Endothelial cell of umbilical vein (primary cell): ENCODE data around the gene UBE2I. TPM values are rescaled to one million over a fixed set of nuclear protein-coding genes. Genes with fewer than 3 reads are reported as not detected.

Experiments used
- BruUV-seq: library from RNA; stranded (reverse); fragments of 400-500 nt; replicated peaks from 2 replicates; lab custom pipeline; 2021; lab: Mats Ljungman, UMichigan
- CTCF ChIA-PET: fragments of 300-600, 350-600 bp; sonication (Branson Sonifier 250); formaldehyde crosslinking; loops from one replicate; lab custom pipeline; 2021; ENCODE audit warnings: antibody characterized with exemption, inconsistent platforms; lab: Charles Lee
- POLR2A ChIA-PET: fragments of 300-600, 350-600 bp; sonication (Branson Sonifier 250); formaldehyde crosslinking; loops from one replicate; lab custom pipeline; 2021; ENCODE audit warnings: antibody characterized with exemption, inconsistent platforms; lab: Charles Lee
- DNase-seq: peaks from one replicate; pipeline ENCODE4 v3.0.0-alpha.2; 2011; ENCODE audit warnings: low read depth, low spot score
- FAIRE-seq: peaks from 2 replicates; lab custom pipeline; 2011; peaks lifted over from hg19 to GRCh38; lab: Jason Lieb, UNC
- H2AFZ ChIP-seq: 2 replicates; pipeline ENCODE4 v1.6.0; 2012; ENCODE audit warnings: low read depth, low read length, control low read depth, inconsistent platforms
- H3K27ac ChIP-seq: 2 replicates; pipeline ENCODE4 v1.5.1; 2011; ENCODE audit warnings: low read depth, mild to moderate bottlenecking, control low read depth, low read length, moderate library complexity; ENCODE audit not compliant: insufficient read depth
- H3K27me3 ChIP-seq, 2 experiments: 2 replicates each; pipeline versions ENCODE4 v1.6.0 to v1.6.1; 2011; ENCODE audit warnings: low read length in 2 of 2, mixed read lengths in 1 of 2; ENCODE audit not compliant: control insufficient read depth in 2 of 2, insufficient read depth in 2 of 2
- H3K36me3 ChIP-seq, 2 experiments: 2 replicates in 1 of 2; 3 replicates in 1 of 2; pipeline ENCODE4 v1.5.1; 2011; ENCODE audit warnings: low read length in 2 of 2, mild to moderate bottlenecking in 1 of 2, moderate library complexity in 1 of 2; ENCODE audit not compliant: control insufficient read depth in 2 of 2, insufficient read depth in 2 of 2; ENCODE audit errors: extremely low read depth in 1 of 2
- H3K4me1 ChIP-seq: 3 replicates; pipeline ENCODE4 v1.5.1; 2011; ENCODE audit warnings: mild to moderate bottlenecking, low read length; ENCODE audit not compliant: control insufficient read depth, insufficient read depth; ENCODE audit errors: extremely low read depth
- H3K4me2 ChIP-seq: 2 replicates; pipeline ENCODE4 v1.6.1; 2011; ENCODE audit warnings: low read length, control low read depth, mixed read lengths; ENCODE audit not compliant: insufficient read depth
- H3K4me3 ChIP-seq, 3 experiments: fragments of 200-600 bp in 1 of 3; sonication (generic), shearing (Covaris generic) in 1 of 3; replicated peaks in 1 of 3; 2 replicates each; pipeline ENCODE4 v1.5.1; 2011 to 2016; ENCODE audit warnings: control low read depth in 3 of 3, low read length in 3 of 3, mild to moderate bottlenecking in 2 of 3, inconsistent platforms in 1 of 3, low read depth in 1 of 3, moderate library complexity in 1 of 3; ENCODE audit not compliant: insufficient read depth in 1 of 3
- H3K79me2 ChIP-seq: 2 replicates; pipeline ENCODE4 v1.6.0; 2012; ENCODE audit warnings: low read length, inconsistent platforms; ENCODE audit not compliant: control insufficient read depth, insufficient read depth
- H3K9ac ChIP-seq: replicated peaks from 2 replicates; pipeline ENCODE3; 2011; ENCODE audit warnings: low read length, control low read depth; ENCODE audit not compliant: insufficient read depth; ENCODE audit errors: extremely low read depth
- H3K9me1 ChIP-seq: replicated peaks from 3 replicates; pipeline ENCODE4 v1.6.0; 2011; ENCODE audit warnings: mild to moderate bottlenecking, low read length; ENCODE audit not compliant: control insufficient read depth, insufficient read depth; ENCODE audit errors: extremely low read depth
- H3K9me3 ChIP-seq: replicated peaks from 2 replicates; pipeline ENCODE4 v1.5.1; 2012; ENCODE audit warnings: low read length, inconsistent platforms; ENCODE audit not compliant: control insufficient read depth, insufficient read depth
- H4K20me1 ChIP-seq: replicated peaks from 2 replicates; pipeline ENCODE3; 2011; ENCODE audit warnings: mild to moderate bottlenecking, low read length; ENCODE audit not compliant: control insufficient read depth, insufficient read depth; ENCODE audit errors: extremely low read depth
- CTCF ChIP-seq, 2 donors: IDR thresholded peaks; 1 replicate in 1 of 2; 2 replicates in 1 of 2; pipeline ENCODE4 v1.5.1; 2011; ENCODE audit warnings: low read length in 2 of 2, mild to moderate bottlenecking in 2 of 2, moderate library complexity in 2 of 2, control low read depth in 1 of 2, inconsistent platforms in 1 of 2, low read depth in 1 of 2; ENCODE audit not compliant: insufficient read depth in 1 of 2; ENCODE audit errors: extremely low read depth in 1 of 2
- EZH2 ChIP-seq: IDR thresholded peaks from 2 replicates; pipeline ENCODE4 v1.6.1; 2012; ENCODE audit warnings: borderline replicate concordance, low read depth, mild to moderate bottlenecking, moderate library complexity, low read length, inconsistent platforms; ENCODE audit not compliant: severe bottlenecking
- FOS ChIP-seq: IDR thresholded peaks from 2 replicates; pipeline ENCODE4 v1.6.1; 2011; ENCODE audit warnings: mild to moderate bottlenecking, low read length, moderate library complexity, borderline replicate concordance; ENCODE audit not compliant: insufficient read depth
- GATA2 ChIP-seq: IDR thresholded peaks from 2 replicates; pipeline ENCODE4 v1.7.0; 2011; ENCODE audit warnings: low read depth, mild to moderate bottlenecking, moderate library complexity, mixed read lengths, low read length; ENCODE audit not compliant: insufficient read length, insufficient read depth
- JUN ChIP-seq: IDR thresholded peaks from 2 replicates; pipeline ENCODE4 v1.6.1; 2011; ENCODE audit warnings: borderline replicate concordance, low read depth; ENCODE audit not compliant: insufficient read length, insufficient read depth
- MAX ChIP-seq: IDR thresholded peaks from 2 replicates; pipeline ENCODE4 v1.6.1; 2011; ENCODE audit not compliant: insufficient read depth, insufficient read length
- MYC ChIP-seq: IDR thresholded peaks from one replicate; pipeline ENCODE4 v1.6.1; 2011; ENCODE audit warnings: mild to moderate bottlenecking, low read depth, low read length
- POLR2A ChIP-seq: IDR thresholded peaks from 2 replicates; pipeline ENCODE4 v1.6.1; 2012; ENCODE audit warnings: low read depth, mild to moderate bottlenecking, control low read depth, low read length
- POLR2AphosphoS5 ChIP-seq: IDR thresholded peaks from 2 replicates; pipeline ENCODE4 v1.6.1; 2012; ENCODE audit warnings: low read depth, mild to moderate bottlenecking, control low read depth, low read length, moderate library complexity; ENCODE audit not compliant: insufficient read depth
- dilution Hi-C: fragments of 300-500 bp; cut with MboI; formaldehyde crosslinking; loops from one replicate; pipeline ENCODE4 v1.15.0; 2019; ENCODE audit warnings: low sequenced_read_pairs; ENCODE audit not compliant: extremely low pct_ligation_motif_present
- intact Hi-C: fragments of 100-400 bp; cut with micrococcal nuclease; formaldehyde crosslinking; loops from one replicate; pipeline ENCODE4 v1.10.0; 2022
- polyA plus RNA-seq, 4 experiments: library from polyadenylated mRNA; depleted of rRNA in 3 of 4; stranded (reverse) in 3 of 4; unstranded in 1 of 4; fragments of >200 nt; gene quantifications; 2 replicates each; pipeline versions ENCODE4 v1.2.1 to v1.2.3, GENCODE V29; 2011 to 2012; ENCODE audit warnings: missing spikeins in 1 of 4
- total RNA-seq: library from RNA; stranded (reverse); gene quantifications from 2 replicates; pipeline ENCODE4 v1.2.3, GENCODE V29; 2021

UBE2I gene
- total and polyA plus RNA-seq, 2 donors (not counting 3 experiments of a cell fraction or from before 2014, with no cell fraction given): 122 to 233 TPM

DNA sequence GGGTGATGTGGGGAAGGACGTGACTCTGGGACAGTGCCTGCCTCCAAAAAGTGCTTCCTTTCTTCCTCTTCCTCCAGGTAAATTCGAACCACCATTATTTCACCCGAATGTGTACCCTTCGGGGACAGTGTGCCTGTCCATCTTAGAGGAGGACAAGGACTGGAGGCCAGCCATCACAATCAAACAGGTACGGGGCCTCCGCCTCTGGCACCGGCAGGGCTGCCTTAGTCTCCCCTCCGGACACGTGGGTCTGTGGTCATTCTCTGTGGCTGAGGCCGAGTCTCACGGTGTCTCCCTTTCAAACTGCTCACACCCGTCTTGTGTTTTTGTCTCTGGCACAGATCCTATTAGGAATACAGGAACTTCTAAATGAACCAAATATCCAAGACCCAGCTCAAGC lies 10.7 kb downstream of the UBE2I start:
- Histone ChIP-seq H3K4me3 (no peak overlapping the region), H3K4me2 (no peak overlapping the region), H3K36me3 (peaks cover 20 to 72% of the 10 kb centered on the region in 2 experiments), H4K20me1 (no peaks in the 10 kb centered on the region), H3K9me1 (no peaks in the 10 kb centered on the region), H3K9me3 (no peaks in the 10 kb centered on the region), H3K79me2 (peaks cover 28% of the 10 kb centered on the region), H3K9ac (no peak overlapping the region), H3K4me1 (no peaks in the 10 kb centered on the region), H3K27me3 (no peaks in the 10 kb centered on the region), H3K27ac (no peak overlapping the region), H2AFZ (no peak overlapping the region)
- no TSS peak for BruUV-seq
- TF ChIP-seq POLR2A (no peak), MAX (no peak), CTCF (IDR thresholded peaks at IDR 0.05; ENCODE audit: extremely low read depth in 1 of 2, insufficient read depth in 1 of 2, low read depth in 1 of 2, low read length in 2 of 2) (no peak), MYC (no peak), POLR2AphosphoS5 (no peak), GATA2 (no peak), FOS (no peak), JUN (no peak), EZH2 (no peak)
- dilution Hi-C loops: no loop called here
- DNase-seq (no peak), FAIRE-seq (no peak)
- CTCF ChIA-PET: no interaction called here
- intact Hi-C loops: no loop called here
- POLR2A ChIA-PET: no interaction called here
